ENCODE results near the gene TBC1D9. TPM values are rescaled to one million over a fixed set of nuclear protein-coding genes. Genes with fewer than 3 reads are reported as not detected.

TBC1D9 gene
- total and polyA plus RNA-seq, 5 donors from 2014 or later, result 0.03 to 0.30 (median 0.20) TPM; not detected in 2

- Mint-ChIP-seq H3K9me3 (peaks cover 0 to 2% (median 0%) of the 10 kb centered on the region in 7 donors), H3K4me1 (peaks cover 0 to 6% (median 2%) of the 10 kb centered on the region in 4 donors), H3K36me3 (no peaks in the 10 kb centered on the region), H3K27ac (no peak overlapping the region), H3K4me3 (no peak overlapping the region), H3K27me3 (peaks cover 5% of the 10 kb centered on the region)
- Histone ChIP-seq H3K9me3 (ENCODE audit: control insufficient read depth in 2 of 2, low read length in 2 of 2) (no peaks in the 10 kb centered on the region), H3K36me3 (ENCODE audit: control insufficient read depth, insufficient read depth, low read length) (no peaks in the 10 kb centered on the region), H3K4me1 (ENCODE audit: control insufficient read depth, insufficient read depth, low read length, poor library complexity, severe bottlenecking) (no peaks in the 10 kb centered on the region), H3K27me3 (ENCODE audit: control insufficient read depth, insufficient read depth, low read length) (no peaks in the 10 kb centered on the region), H3K27ac (ENCODE audit: insufficient read depth, low read length, poor library complexity, severe bottlenecking) (no peak overlapping the region), H3K4me3 (ENCODE audit: low read depth, low read length) (no peak overlapping the region)
- no peak for DNase-seq
- ATAC-seq (ENCODE audit: low read depth in 2 of 2), result no peak
These were observed 48.9 kb downstream of the TBC1D9 start for GRCh38 chr4:140707325-140707724.

- no peak for ATAC-seq (ENCODE audit: low read depth in 2 of 2)
- no peaks in the 10 kb centered on the region for H3K27me3 ChIP-seq (ENCODE audit: control insufficient read depth, insufficient read depth, low read length)
These were observed 49.5 kb downstream of the TBC1D9 start for GRCh38 chr4:140706665-140707064.

DNA sequence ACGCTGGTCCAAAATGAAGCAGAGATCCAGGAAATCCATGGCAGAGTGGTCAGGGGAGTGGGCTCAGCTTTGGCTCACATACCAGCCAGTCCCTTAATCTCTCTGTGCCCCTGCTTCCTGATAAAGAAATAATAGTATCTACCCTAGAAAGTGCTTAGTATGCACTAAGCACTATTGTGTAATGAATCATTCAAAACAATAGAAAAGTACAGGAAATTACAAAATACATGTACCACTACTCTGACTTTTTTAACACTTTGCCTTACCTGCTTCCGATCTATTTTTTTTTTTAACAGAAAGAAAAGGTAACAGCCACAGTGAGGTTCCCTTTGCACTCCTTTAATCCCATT, 49.9 kb downstream of the TBC1D9 start:
- peaks cover 0 to 4% (median 2%) of the 10 kb centered on the region in 4 donors for H3K4me1 Mint-ChIP-seq
- Histone ChIP-seq H3K36me3 (ENCODE audit: control insufficient read depth, insufficient read depth, low read length) (no peaks in the 10 kb centered on the region), H3K27me3 (ENCODE audit: control insufficient read depth, insufficient read depth, low read length) (no peaks in the 10 kb centered on the region), H3K4me1 (ENCODE audit: control insufficient read depth, insufficient read depth, low read length, poor library complexity, severe bottlenecking) (no peaks in the 10 kb centered on the region), H3K27ac (ENCODE audit: insufficient read depth, low read length, poor library complexity, severe bottlenecking) (no peak overlapping the region), H3K4me3 (ENCODE audit: low read depth, low read length) (no peak overlapping the region), H3K9me3 (ENCODE audit: control insufficient read depth in 2 of 2, low read length in 2 of 2) (no peaks in the 10 kb centered on the region)
- ATAC-seq (ENCODE audit: low read depth in 2 of 2), result no peak
- no peaks in the 10 kb centered on the region for H3K27me3 Mint-ChIP-seq
- H3K4me3 Mint-ChIP-seq, result no peak overlapping the region
- no peak for DNase-seq
- H3K9me3 Mint-ChIP-seq, result peaks cover 0 to 2% (median 0%) of the 10 kb centered on the region in 7 donors
- H3K36me3 Mint-ChIP-seq, result no peaks in the 10 kb centered on the region
- no peak overlapping the region for H3K27ac Mint-ChIP-seq

More at GRCh38 chr4:140706665-140707064, 49.5 kb downstream of the TBC1D9 start:
- H3K9me3 Mint-ChIP-seq, result peaks cover 0 to 2% (median 0%) of the 10 kb centered on the region in 7 donors
- no peaks in the 10 kb centered on the region for H3K27me3 Mint-ChIP-seq
- H3K27ac Mint-ChIP-seq, result no peak overlapping the region
- no peak for DNase-seq
- Histone ChIP-seq H3K4me1 (ENCODE audit: control insufficient read depth, insufficient read depth, low read length, poor library complexity, severe bottlenecking) (no peaks in the 10 kb centered on the region), H3K27ac (ENCODE audit: insufficient read depth, low read length, poor library complexity, severe bottlenecking) (no peak overlapping the region), H3K9me3 (ENCODE audit: control insufficient read depth in 2 of 2, low read length in 2 of 2) (no peaks in the 10 kb centered on the region), H3K36me3 (ENCODE audit: control insufficient read depth, insufficient read depth, low read length) (no peaks in the 10 kb centered on the region), H3K4me3 (ENCODE audit: low read depth, low read length) (no peak overlapping the region)
- no peaks in the 10 kb centered on the region for H3K36me3 Mint-ChIP-seq
- peaks cover 0 to 6% (median 2%) of the 10 kb centered on the region in 4 donors for H3K4me1 Mint-ChIP-seq
- no peak overlapping the region for H3K4me3 Mint-ChIP-seq

DNA sequence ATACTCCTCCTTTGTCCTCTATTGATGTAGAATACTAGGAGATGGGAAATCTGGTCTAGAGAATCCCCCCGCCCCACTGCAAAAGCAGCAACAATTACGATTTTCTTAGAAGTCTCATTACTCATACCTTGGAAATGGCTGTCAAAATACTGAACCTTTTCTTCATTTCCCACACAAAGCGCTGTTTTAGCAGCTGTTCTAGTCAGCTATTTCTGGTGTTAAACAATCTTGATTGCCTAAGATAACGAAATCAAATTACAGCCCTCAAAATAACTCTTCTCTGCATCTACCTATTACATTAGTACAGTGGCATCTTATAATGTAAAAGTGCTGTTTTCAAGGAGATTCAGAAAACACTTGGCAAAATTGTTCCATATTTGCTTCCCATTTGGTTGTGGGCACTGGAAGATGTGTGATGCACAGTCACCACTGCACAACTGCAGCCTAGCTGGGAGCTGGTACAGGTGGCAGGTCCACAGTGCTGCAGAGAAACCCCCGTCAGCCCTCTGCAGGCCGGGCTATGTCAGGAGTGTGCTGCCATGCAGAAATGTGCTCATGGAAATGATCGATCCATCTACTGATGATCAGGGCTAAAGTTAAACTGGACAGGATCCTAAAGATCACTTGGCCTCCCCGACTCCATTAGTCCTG, 50.4 kb downstream of the TBC1D9 start:
- no peaks in the 10 kb centered on the region for H3K36me3 ChIP-seq (ENCODE audit: control insufficient read depth, insufficient read depth, low read length)
- no peaks in the 10 kb centered on the region for H3K9me3 ChIP-seq (ENCODE audit: control insufficient read depth in 2 of 2, low read length in 2 of 2)
- no peaks in the 10 kb centered on the region for H3K27me3 ChIP-seq (ENCODE audit: control insufficient read depth, insufficient read depth, low read length)
- no peaks in the 10 kb centered on the region for H3K4me1 ChIP-seq (ENCODE audit: control insufficient read depth, insufficient read depth, low read length, poor library complexity, severe bottlenecking)
- H3K27ac ChIP-seq (ENCODE audit: insufficient read depth, low read length, poor library complexity, severe bottlenecking), result no peak overlapping the region
- no peaks in the 10 kb centered on the region for H3K27me3 Mint-ChIP-seq
- H3K9me3 Mint-ChIP-seq, result peaks cover 0 to 2% (median 0%) of the 10 kb centered on the region in 7 donors
- H3K36me3 Mint-ChIP-seq, result no peaks in the 10 kb centered on the region
- ATAC-seq (ENCODE audit: low read depth in 2 of 2), result no peak
- no peak for DNase-seq
- H3K4me3 ChIP-seq (ENCODE audit: low read depth, low read length), result no peak overlapping the region
- peaks cover 0 to 4% (median 0%) of the 10 kb centered on the region in 4 donors for H3K4me1 Mint-ChIP-seq
- H3K4me3 Mint-ChIP-seq, result no peak overlapping the region
- no peak overlapping the region for H3K27ac Mint-ChIP-seq

DNA sequence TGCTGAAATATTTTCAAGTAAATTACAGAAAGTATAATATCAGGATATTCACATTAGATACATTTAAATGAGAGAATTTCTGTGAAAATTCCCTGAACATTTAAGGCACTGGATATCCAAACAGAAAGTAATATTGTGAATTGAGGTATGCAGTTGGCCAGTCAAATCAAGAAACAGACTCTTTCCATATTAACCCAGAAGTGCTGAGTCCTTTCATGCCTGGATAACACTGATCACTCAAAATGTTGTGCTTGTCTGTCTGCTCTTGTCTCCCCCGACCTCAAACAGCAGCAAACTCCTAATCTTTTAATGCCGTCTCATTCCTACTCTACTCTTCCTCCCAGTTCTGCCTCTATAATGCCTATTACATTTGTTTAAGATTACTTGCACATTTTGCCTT, 51.2 kb downstream of the TBC1D9 start:
- H3K27ac Mint-ChIP-seq, result no peak overlapping the region
- Histone ChIP-seq H3K27ac (ENCODE audit: insufficient read depth, low read length, poor library complexity, severe bottlenecking) (no peak overlapping the region), H3K4me3 (ENCODE audit: low read depth, low read length) (no peak overlapping the region), H3K36me3 (ENCODE audit: control insufficient read depth, insufficient read depth, low read length) (no peaks in the 10 kb centered on the region), H3K27me3 (ENCODE audit: control insufficient read depth, insufficient read depth, low read length) (no peaks in the 10 kb centered on the region), H3K9me3 (ENCODE audit: control insufficient read depth in 2 of 2, low read length in 2 of 2) (no peaks in the 10 kb centered on the region), H3K4me1 (ENCODE audit: control insufficient read depth, insufficient read depth, low read length, poor library complexity, severe bottlenecking) (no peaks in the 10 kb centered on the region)
- peaks cover 0 to 2% (median 0%) of the 10 kb centered on the region in 7 donors for H3K9me3 Mint-ChIP-seq
- DNase-seq, result no peak
- no peak overlapping the region for H3K4me3 Mint-ChIP-seq
- no peak for ATAC-seq (ENCODE audit: low read depth in 2 of 2)
- H3K27me3 Mint-ChIP-seq, result no peaks in the 10 kb centered on the region
- H3K4me1 Mint-ChIP-seq, result peaks cover 0 to under 1% (median 0%) of the 10 kb centered on the region in 4 donors
- H3K36me3 Mint-ChIP-seq, result no peaks in the 10 kb centered on the region

- Mint-ChIP-seq H3K4me1 (no peaks in the 10 kb centered on the region), H3K36me3 (no peaks in the 10 kb centered on the region), H3K4me3 (no peak overlapping the region), H3K27me3 (no peaks in the 10 kb centered on the region), H3K27ac (no peak overlapping the region), H3K9me3 (peaks cover 0 to 2% (median 0%) of the 10 kb centered on the region in 7 donors)
- Histone ChIP-seq H3K36me3 (ENCODE audit: control insufficient read depth, insufficient read depth, low read length) (no peaks in the 10 kb centered on the region), H3K4me3 (ENCODE audit: low read depth, low read length) (no peak overlapping the region), H3K4me1 (ENCODE audit: control insufficient read depth, insufficient read depth, low read length, poor library complexity, severe bottlenecking) (no peaks in the 10 kb centered on the region), H3K27me3 (ENCODE audit: control insufficient read depth, insufficient read depth, low read length) (no peaks in the 10 kb centered on the region), H3K27ac (ENCODE audit: insufficient read depth, low read length, poor library complexity, severe bottlenecking) (no peak overlapping the region), H3K9me3 (ENCODE audit: control insufficient read depth in 2 of 2, low read length in 2 of 2) (no peaks in the 10 kb centered on the region)
- ATAC-seq (ENCODE audit: low read depth in 2 of 2) (no peak), DNase-seq (no peak)
These were observed 51.7 kb downstream of the TBC1D9 start for GRCh38 chr4:140704392-140704960.

- peaks cover 0 to 2% (median 0%) of the 10 kb centered on the region in 7 donors for H3K9me3 Mint-ChIP-seq
- no peak for DNase-seq
These were observed 52.7 kb downstream of the TBC1D9 start for GRCh38 chr4:140703463-140703862.

More at GRCh38 chr4:140703463-140703862, 52.7 kb downstream of the TBC1D9 start:
- Histone ChIP-seq H3K9me3 (ENCODE audit: control insufficient read depth in 2 of 2, low read length in 2 of 2) (no peaks in the 10 kb centered on the region), H3K4me3 (ENCODE audit: low read depth, low read length) (no peak overlapping the region), H3K4me1 (ENCODE audit: control insufficient read depth, insufficient read depth, low read length, poor library complexity, severe bottlenecking) (no peaks in the 10 kb centered on the region), H3K36me3 (ENCODE audit: control insufficient read depth, insufficient read depth, low read length) (no peaks in the 10 kb centered on the region), H3K27ac (ENCODE audit: insufficient read depth, low read length, poor library complexity, severe bottlenecking) (no peak overlapping the region), H3K27me3 (ENCODE audit: control insufficient read depth, insufficient read depth, low read length) (no peaks in the 10 kb centered on the region)
- no peaks in the 10 kb centered on the region for H3K36me3 Mint-ChIP-seq
- H3K4me3 Mint-ChIP-seq, result no peak overlapping the region
- no peak for ATAC-seq (ENCODE audit: low read depth in 2 of 2)
- H3K27ac Mint-ChIP-seq, result no peak overlapping the region
- no peaks in the 10 kb centered on the region for H3K4me1 Mint-ChIP-seq
- H3K27me3 Mint-ChIP-seq, result no peaks in the 10 kb centered on the region

Data from CD4-positive, CD25-positive, alpha-beta regulatory T cell (primary cell).